Measurements from ENCODE around the gene IL1RAPL2. TPM values are rescaled to one million over a fixed set of nuclear protein-coding genes. Genes with fewer than 3 reads are reported as not detected.

IL1RAPL2 gene
- total and polyA plus RNA-seq, 10 of the 15 experiments (the other 5 are each of a cell fraction or from before 2014, with no cell fraction given), result 0.19 TPM; not detected in 9

DNA sequence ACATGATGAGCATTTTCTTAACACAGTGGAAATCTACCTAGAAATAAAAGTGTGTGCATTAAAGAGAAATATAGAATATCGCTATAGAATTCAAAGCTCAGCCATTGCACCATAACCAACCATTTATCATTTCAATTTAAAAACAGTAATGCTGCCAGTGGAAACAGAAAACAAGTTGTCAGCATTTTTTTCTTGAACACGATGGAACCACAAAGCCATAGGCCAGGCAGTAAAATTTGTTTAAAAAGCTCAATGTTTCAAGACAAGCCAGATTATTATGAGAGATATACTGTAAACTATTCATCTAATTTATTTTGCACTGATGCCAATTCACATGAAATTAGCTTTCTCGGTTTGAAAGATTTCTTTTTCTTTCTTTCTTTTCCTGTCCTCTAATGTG lies 1209.7 kb downstream of the IL1RAPL2 start:
- FAIRE-seq, result no peak
- ChIA-PET POLR2A (no interaction called here), SMC1A (ENCODE audit: uncharacterized antibody, unreplicated experiment) (no interaction called here), RAD21 (ENCODE audit: unreplicated experiment) (no interaction called here), CTCF (no interaction called here)
- H3K27me3 ChIP-seq (replicated peaks in 1 of 2; ENCODE audit: control insufficient read depth in 2 of 2, insufficient read depth in 2 of 2, low read length in 1 of 2), result no peaks in the 10 kb centered on the region
- H3K4me2 ChIP-seq (ENCODE audit: control insufficient read depth, insufficient read depth), result no peak overlapping the region
- H3K4me3 ChIP-seq, result no peak overlapping the region
- intact Hi-C loops (cut with micrococcal nuclease; ENCODE audit: unreplicated experiment), result no loop called here
- DNase-seq (ENCODE audit: low read depth, low spot score), result no peak
- no peaks in the 10 kb centered on the region for H4K20me1 ChIP-seq (ENCODE audit: control insufficient read depth, insufficient read depth)
- no peaks in the 10 kb centered on the region for H3K4me1 ChIP-seq (ENCODE audit: control insufficient read depth, insufficient read depth, low read length)
- H3K9ac ChIP-seq (ENCODE audit: control insufficient read depth, insufficient read depth, low read length), result no peak overlapping the region
- no peaks in the 10 kb centered on the region for H3K79me2 ChIP-seq (ENCODE audit: control insufficient read depth, insufficient read depth, low read length)
- no peak overlapping the region for H3K27ac ChIP-seq (ENCODE audit: control insufficient read depth, insufficient read depth)
- BruUV-seq (replicated peaks), result no TSS peak
- no peak for ATAC-seq
- in situ Hi-C loops (cut with MboI), result no loop called here
- 26% methylated on average over 3 of the region's 3 CpGs for WGBS (ENCODE audit: insufficient coverage, insufficient replicate concordance, low lambda C conversion rate, missing lambda C conversion rate)
- no peaks in the 10 kb centered on the region for H3K36me3 ChIP-seq (ENCODE audit: control insufficient read depth in 2 of 2, insufficient read depth in 2 of 2, low read length in 1 of 2)
- TF ChIP-seq, protein P1, sequence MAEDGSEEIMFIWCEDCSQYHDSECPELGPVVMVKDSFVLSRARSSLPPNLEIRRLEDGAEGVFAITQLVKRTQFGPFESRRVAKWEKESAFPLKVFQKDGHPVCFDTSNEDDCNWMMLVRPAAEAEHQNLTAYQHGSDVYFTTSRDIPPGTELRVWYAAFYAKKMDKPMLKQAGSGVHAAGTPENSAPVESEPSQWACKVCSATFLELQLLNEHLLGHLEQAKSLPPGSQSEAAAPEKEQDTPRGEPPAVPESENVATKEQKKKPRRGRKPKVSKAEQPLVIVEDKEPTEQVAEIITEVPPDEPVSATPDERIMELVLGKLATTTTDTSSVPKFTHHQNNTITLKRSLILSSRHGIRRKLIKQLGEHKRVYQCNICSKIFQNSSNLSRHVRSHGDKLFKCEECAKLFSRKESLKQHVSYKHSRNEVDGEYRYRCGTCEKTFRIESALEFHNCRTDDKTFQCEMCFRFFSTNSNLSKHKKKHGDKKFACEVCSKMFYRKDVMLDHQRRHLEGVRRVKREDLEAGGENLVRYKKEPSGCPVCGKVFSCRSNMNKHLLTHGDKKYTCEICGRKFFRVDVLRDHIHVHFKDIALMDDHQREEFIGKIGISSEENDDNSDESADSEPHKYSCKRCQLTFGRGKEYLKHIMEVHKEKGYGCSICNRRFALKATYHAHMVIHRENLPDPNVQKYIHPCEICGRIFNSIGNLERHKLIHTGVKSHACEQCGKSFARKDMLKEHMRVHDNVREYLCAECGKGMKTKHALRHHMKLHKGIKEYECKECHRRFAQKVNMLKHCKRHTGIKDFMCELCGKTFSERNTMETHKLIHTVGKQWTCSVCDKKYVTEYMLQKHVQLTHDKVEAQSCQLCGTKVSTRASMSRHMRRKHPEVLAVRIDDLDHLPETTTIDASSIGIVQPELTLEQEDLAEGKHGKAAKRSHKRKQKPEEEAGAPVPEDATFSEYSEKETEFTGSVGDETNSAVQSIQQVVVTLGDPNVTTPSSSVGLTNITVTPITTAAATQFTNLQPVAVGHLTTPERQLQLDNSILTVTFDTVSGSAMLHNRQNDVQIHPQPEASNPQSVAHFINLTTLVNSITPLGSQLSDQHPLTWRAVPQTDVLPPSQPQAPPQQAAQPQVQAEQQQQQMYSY (CRISPR knock-in tag; IDR thresholded peaks at IDR 0.05), result no peak
- TF ChIP-seq CREM (IDR thresholded peaks at IDR 0.05; ENCODE audit: low read depth) (no peak), CBX3 (IDR thresholded peaks at IDR 0.05; ENCODE audit: borderline replicate concordance, low read depth) (no peak), SIN3A (IDR thresholded peaks at IDR 0.05; ENCODE audit: low read depth, low read length) (no peak), POLR2AphosphoS5 (IDR thresholded peaks at IDR 0.05; ENCODE audit: low read length) (no peak), ASH2L (IDR thresholded peaks at IDR 0.05; ENCODE audit: borderline replicate concordance, low read depth) (no peak), SKIL (IDR thresholded peaks at IDR 0.05; ENCODE audit: low read depth, poor library complexity, severe bottlenecking) (no peak), DPF2 (IDR thresholded peaks at IDR 0.05) (no peak), IKZF1 (conservative IDR thresholded peaks at IDR 0.05) (no peak), SMAD5 (IDR thresholded peaks at IDR 0.05; ENCODE audit: low read depth) (no peak), FOS (IDR thresholded peaks at IDR 0.05; ENCODE audit: borderline replicate concordance, extremely low read depth, insufficient read length) (no peak)
- no peak overlapping the region for H2AFZ ChIP-seq (ENCODE audit: control insufficient read depth, low read depth, low read length)
- no peaks in the 10 kb centered on the region for H3K9me3 ChIP-seq (replicated peaks; ENCODE audit: control insufficient read depth, insufficient read depth, low read length)
